Stromal cell of bone marrow (primary cell): ENCODE measurements around the gene ADM5.
A peak's percentile ranks its signal among the peaks of the same experiment; 100 is the strongest.

ENCODE experiments used
- DNase-seq: peaks from one replicate; pipeline ENCODE4 v3.0.0-alpha.2; 2012; ENCODE audit warnings: low read depth

ADM5 gene, protein sequence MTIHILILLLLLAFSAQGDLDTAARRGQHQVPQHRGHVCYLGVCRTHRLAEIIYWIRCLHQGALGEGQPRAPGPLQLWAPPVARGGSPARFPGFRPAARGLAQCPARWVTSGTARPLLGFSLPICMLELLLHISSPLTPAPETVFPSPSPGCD

GRCh38 chr19:49689133-49690078, at the start of gene ADM5:
ADM5 (plus strand) TSS chr19:49689594; CDS start chr19:49689838, 244 bp downstream.
- DNase-seq = no peak

- peak; percentile 100 for DNase-seq
Measured at GRCh38 chr19:49640113-49640898, 49.1 kb upstream of the ADM5 start, which contains the start of gene RRAS. RRAS (minus strand) TSS chr19:49640143; CDS start chr19:49640098, 45 bp downstream.

- peak; percentile 99 for DNase-seq
Measured at GRCh38 chr19:49641688-49642491, 47.5 kb upstream of the ADM5 start, which contains the start of gene SCAF1. SCAF1 (plus strand) TSS chr19:49642209; CDS start chr19:49645027, 2,818 bp downstream.

DNA sequence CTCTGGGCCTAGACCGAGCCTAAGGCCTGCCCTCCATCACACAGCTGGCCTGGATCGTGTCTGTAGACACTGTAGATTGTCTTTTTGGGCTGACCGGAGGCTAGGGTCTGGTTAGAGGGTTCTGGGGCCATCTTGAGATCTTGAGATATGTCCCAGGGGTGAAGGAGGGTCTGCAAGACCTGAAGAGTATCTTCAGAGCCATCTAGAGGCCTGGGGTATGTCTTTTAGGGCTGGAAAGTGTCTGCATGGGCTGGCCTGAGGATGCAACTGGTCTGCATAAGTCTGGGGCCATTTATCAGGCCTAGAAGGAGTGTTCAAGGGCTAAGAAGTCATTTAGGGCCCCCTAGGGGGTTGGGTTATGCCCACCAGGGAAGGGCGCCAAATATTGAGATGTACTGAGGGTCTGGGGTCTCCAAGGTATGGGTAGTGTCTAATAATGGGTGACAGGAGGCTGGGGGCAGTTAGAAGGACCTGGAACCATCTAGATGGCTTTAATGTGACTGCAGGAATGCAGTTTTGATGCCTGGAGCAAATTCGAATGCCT, 46.8 kb upstream of the ADM5 start:
- DNase-seq = no peak

DNA sequence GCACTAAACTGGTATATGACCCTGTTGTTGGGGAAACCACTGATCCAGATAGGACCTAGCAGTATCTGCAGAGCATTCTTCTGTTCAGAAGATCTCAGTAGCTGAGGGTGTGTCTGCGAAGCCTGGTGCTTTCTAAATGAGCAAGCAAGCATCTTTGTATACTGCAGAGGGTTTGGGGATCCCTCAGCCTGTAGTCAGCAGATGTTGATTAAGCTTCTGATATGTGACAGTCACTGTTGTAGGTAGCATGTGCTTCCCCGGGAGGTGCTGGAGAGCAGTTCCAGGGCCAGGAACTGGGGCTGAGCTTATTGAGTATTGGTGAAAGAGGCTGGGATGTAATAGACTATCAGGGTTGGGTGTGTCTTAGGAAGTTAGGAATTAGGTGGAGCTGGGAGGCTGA, 45.9 kb upstream of the ADM5 start:
- no peak for DNase-seq

GRCh38 chr19:49645592-49645991, 43.8 kb upstream of the ADM5 start:
- DNase-seq = no peak

DNA sequence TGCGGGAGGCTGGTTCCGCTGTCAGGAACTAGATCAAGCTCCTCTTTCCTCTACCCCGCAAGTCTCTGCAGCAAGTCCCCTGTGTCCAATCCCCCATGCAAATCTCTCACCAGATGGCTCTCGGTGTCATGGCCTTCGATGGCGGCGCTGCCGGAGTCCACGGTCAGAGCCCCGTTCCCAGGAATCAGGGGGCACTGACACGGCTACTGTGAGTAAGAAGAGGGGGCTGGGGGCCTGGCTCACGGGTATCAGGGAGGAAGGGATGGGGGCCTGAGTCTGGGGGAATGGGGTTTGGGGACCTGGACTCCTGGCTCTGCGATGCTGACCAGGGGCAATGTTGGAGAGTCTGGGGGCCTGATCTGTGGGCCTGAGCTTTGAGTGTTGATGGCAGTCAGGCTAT, 43.4 kb upstream of the ADM5 start:
- no peak for DNase-seq

- no peak for DNase-seq
Measured at GRCh38 chr19:49646586-49646985, 42.8 kb upstream of the ADM5 start.

DNA sequence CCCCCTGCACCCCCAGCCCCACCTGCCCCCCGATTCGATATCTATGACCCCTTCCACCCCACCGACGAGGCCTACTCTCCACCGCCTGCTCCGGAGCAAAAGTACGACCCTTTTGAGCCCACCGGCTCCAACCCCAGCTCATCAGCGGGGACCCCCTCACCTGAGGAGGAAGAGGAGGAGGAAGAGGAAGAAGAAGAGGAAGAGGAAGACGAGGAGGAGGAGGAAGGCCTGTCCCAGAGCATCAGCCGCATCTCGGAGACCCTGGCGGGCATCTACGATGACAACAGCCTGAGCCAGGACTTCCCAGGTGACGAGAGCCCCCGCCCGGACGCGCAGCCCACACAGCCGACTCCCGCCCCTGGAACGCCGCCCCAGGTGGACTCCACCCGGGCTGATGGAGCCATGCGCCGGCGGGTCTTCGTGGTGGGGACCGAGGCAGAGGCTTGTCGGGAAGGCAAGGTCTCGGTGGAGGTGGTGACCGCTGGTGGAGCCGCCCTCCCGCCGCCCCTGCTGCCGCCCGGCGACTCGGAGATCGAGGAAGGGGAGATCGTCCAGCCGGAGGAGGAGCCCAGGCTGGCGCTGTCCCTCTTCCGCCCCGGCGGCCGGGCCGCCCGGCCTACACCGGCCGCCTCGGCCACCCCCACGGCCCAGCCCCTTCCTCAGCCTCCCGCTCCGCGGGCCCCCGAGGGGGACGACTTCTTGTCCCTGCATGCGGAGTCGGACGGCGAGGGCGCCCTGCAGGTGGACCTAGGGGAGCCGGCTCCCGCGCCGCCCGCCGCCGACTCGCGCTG, 38.2 kb upstream of the ADM5 start:
- DNase-seq = no peak

GRCh38 chr19:49651820-49652550, 37.4 kb upstream of the ADM5 start:
- DNase-seq = no peak

GRCh38 chr19:49652551-49653465, 36.6 kb upstream of the ADM5 start:
- no peak for DNase-seq

DNA sequence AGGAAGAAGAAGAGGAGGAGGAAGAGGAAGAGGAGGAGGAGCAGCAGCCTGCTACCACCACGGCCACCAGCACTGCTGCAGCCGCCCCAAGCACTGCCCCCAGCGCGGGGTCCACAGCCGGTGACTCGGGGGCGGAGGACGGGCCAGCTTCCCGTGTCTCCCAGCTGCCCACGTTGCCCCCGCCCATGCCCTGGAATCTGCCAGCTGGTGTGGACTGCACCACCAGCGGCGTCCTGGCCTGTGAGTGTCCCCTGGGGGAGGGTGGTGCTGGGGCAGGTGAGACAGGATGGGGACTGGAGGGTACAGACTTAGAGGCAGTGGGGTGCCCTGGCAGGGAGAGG, 36.0 kb upstream of the ADM5 start:
- no peak for DNase-seq

DNA sequence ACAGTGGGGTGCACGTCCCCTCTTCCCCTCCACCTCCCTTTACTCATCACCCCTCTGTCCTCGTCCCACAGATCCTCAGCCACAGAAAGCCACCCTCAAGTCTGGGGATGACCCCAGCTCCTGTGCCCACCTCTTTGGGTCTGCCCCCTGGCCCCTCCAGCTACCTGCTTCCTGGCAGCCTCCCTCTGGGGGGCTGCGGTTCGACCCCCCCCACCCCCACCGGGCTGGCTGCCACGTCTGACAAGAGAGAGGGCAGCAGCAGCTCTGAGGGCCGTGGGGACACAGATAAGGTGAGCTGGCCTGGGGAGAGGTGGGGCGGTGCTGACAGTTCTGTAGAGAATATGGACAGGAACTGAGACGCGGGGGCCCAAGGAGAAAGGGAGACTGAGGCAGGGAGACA, 34.8 kb upstream of the ADM5 start:
- no peak for DNase-seq

- DNase-seq = no peak
Measured at GRCh38 chr19:49655570-49656455, 33.6 kb upstream of the ADM5 start.

DNA sequence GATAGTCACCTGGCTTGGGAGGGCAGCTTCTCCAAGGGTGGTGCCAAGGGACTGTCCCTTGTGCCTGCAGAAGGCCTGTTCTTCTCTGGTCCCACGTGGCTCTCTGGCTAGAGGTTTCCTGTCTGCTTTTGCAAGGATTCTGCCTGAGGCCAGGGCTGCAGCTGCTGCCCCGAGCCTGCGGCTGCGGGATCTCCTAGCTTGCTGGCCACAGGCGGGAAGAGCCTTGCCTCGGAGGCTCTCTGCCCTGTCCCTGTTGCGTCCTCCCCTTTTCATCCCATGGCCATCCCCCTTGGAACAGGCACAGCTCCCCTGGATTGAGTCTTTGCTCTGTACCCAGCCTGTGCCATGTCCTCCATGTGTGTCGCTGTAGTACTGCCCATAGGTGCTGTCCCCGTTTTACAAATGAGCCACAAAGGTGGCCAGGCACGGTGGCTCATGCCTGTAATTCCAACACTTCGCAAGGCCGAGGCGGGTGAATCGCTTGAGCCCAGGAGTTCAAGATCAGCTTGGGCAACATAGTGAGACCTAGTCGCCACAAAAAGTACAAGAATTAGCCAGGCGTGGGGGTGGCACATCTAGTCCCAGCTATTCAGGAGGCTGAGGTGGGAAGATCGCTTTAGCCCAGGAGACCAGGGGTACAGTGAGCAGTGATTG, 32.8 kb upstream of the ADM5 start:
- no peak for DNase-seq

DNA sequence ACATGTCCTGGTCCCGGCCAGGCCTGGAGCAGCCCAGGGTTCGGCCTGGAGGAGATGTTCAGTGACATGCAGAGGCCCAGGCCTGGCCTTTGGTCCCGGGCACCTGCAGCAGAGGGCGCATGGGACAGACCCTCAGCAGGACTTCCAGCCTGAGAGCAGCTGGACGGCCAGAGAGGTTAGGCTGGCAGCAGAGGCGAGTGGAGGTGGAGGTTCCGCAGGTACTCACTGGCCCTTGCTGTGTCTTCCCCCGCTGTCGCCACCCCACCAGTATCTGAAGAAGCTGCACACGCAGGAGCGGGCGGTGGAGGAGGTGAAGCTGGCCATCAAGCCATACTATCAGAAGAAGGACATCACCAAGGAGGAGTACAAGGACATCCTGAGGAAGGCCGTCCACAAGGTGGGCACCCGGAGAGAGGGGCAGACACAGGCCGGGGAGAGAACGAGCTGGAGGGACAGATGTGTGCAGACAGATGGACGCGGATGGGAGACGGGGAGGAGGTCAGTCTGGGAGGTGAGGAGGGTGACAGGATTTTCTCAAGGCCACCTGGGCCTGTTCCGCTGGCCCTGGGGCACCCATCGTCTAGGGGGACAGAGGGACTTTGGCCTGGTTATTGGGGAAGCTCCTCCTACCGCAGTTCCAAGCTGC, 31.8 kb upstream of the ADM5 start:
- no peak for DNase-seq

GRCh38 chr19:49658139-49658517, 31.3 kb upstream of the ADM5 start:
- DNase-seq = no peak
